ENCODE data around the gene POMT1. TPM values are rescaled to one million over a fixed set of nuclear protein-coding genes. Genes with fewer than 3 reads are reported as not detected.

POMT1 gene
- total and polyA plus RNA-seq, 2 of the 8 experiments (the other 6 are each of a cell fraction or from before 2014, with no cell fraction given): 22.3 to 33.2 TPM

DNA sequence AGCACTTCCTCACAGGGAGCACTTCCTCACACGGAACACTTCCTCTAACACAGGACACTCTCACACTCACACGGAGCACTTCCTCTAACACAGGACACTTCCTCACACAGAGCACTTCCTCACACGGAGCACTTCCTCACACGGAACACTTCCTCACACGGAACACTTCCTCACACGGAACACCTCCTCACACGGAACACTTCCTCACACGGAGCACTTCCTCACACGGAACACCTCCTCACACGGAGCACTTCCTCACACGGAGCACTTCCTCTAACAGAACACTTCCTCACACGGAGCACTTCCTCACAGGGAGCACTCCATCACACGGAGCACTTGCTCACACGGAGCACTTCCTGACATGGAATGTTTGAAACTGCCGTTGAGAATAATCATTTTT lies 13.4 kb downstream of the POMT1 start (continued):
- no peak for TF ChIP-seq TAF7 (optimal IDR thresholded peaks at IDR 0.05; ENCODE audit: borderline replicate concordance, low read depth, low read length)
- no peak for TF ChIP-seq MAX (IDR thresholded peaks at IDR 0.05)
